GM23338 (cell line): Measurements from ENCODE around the gene ULK4.

Experiments used
- EZH2 ChIP-seq: fragments of 200-600 bp; sonication (generic); IDR thresholded peaks from one replicate; pipeline ENCODE4 v1.8.0; 2017; ENCODE audit warnings: antibody characterized with exemption, mild to moderate bottlenecking, low read depth; ENCODE audit not compliant: unreplicated experiment
- EZH2phosphoT487 ChIP-seq: fragments of 200-600 bp; sonication (generic); IDR thresholded peaks from one replicate; pipeline ENCODE4 v1.8.1; 2018; ENCODE audit warnings: antibody characterized with exemption; ENCODE audit not compliant: unreplicated experiment
- TF ChIP-seq, protein P1 (sequence below), 2 experiments: fragments of 200-600 bp in 1 of 2; sonication (generic) in 1 of 2; conservative IDR thresholded peaks; 2 replicates each; pipeline versions ENCODE4 v1.5.1 to v1.6.1; 2016 to 2017; ENCODE audit warnings: antibody characterized with exemption in 2 of 2, low read depth in 2 of 2, mild to moderate bottlenecking in 2 of 2, moderate library complexity in 1 of 2
- TF ChIP-seq, protein P2 (sequence below): IDR thresholded peaks from one replicate; pipeline ENCODE4 v1.6.1; 2018; ENCODE audit warnings: antibody characterized with exemption; ENCODE audit not compliant: unreplicated experiment
- TF ChIP-seq, protein P3 (sequence below): fragments of 250-450 bp; sonication (Bioruptor Pico); IDR thresholded peaks from 2 replicates; pipeline ENCODE4 v1.5.0; 2020; ENCODE audit warnings: mild to moderate bottlenecking, moderate library complexity

DNA sequence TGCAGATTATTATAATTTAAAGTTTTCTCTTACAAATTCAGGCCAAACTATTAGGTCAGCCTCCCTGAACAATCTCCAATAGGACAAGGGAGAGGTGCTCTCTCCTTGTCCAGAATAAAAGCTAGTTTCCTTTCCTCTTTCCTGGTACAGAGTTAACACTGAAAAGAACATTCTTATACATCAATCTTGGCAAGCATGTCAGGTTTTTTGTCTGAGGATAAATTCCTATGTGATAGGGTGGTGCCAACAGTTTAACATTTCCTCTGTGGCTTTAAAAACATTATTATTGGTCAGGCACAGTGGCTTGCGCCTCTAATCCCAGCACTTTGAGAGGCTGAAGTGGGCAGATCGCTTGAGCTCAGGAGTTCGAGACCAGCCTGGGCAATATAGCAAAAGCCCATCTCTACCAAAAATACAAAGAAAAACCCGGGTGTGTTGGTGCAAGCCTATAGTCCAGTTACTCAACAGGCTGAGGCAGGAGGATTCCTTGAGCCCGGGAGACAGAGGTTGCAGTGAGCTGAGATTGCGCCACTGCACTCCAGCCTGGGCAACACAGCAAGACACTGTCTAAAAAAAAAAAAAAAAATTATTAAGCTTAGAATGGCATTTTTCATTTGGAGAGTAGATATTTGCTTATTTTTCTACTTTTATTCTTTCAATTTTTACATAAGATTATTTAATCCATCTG, 13.7 kb upstream of the ULK4 start:
- TF ChIP-seq, protein P1, sequence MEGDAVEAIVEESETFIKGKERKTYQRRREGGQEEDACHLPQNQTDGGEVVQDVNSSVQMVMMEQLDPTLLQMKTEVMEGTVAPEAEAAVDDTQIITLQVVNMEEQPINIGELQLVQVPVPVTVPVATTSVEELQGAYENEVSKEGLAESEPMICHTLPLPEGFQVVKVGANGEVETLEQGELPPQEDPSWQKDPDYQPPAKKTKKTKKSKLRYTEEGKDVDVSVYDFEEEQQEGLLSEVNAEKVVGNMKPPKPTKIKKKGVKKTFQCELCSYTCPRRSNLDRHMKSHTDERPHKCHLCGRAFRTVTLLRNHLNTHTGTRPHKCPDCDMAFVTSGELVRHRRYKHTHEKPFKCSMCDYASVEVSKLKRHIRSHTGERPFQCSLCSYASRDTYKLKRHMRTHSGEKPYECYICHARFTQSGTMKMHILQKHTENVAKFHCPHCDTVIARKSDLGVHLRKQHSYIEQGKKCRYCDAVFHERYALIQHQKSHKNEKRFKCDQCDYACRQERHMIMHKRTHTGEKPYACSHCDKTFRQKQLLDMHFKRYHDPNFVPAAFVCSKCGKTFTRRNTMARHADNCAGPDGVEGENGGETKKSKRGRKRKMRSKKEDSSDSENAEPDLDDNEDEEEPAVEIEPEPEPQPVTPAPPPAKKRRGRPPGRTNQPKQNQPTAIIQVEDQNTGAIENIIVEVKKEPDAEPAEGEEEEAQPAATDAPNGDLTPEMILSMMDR (conservative IDR thresholded peaks at IDR 0.05; ENCODE audit: low read depth in 2 of 2): no peak
- TF ChIP-seq, protein P2, sequence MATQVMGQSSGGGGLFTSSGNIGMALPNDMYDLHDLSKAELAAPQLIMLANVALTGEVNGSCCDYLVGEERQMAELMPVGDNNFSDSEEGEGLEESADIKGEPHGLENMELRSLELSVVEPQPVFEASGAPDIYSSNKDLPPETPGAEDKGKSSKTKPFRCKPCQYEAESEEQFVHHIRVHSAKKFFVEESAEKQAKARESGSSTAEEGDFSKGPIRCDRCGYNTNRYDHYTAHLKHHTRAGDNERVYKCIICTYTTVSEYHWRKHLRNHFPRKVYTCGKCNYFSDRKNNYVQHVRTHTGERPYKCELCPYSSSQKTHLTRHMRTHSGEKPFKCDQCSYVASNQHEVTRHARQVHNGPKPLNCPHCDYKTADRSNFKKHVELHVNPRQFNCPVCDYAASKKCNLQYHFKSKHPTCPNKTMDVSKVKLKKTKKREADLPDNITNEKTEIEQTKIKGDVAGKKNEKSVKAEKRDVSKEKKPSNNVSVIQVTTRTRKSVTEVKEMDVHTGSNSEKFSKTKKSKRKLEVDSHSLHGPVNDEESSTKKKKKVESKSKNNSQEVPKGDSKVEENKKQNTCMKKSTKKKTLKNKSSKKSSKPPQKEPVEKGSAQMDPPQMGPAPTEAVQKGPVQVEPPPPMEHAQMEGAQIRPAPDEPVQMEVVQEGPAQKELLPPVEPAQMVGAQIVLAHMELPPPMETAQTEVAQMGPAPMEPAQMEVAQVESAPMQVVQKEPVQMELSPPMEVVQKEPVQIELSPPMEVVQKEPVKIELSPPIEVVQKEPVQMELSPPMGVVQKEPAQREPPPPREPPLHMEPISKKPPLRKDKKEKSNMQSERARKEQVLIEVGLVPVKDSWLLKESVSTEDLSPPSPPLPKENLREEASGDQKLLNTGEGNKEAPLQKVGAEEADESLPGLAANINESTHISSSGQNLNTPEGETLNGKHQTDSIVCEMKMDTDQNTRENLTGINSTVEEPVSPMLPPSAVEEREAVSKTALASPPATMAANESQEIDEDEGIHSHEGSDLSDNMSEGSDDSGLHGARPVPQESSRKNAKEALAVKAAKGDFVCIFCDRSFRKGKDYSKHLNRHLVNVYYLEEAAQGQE: no peak
- TF ChIP-seq, protein P3, sequence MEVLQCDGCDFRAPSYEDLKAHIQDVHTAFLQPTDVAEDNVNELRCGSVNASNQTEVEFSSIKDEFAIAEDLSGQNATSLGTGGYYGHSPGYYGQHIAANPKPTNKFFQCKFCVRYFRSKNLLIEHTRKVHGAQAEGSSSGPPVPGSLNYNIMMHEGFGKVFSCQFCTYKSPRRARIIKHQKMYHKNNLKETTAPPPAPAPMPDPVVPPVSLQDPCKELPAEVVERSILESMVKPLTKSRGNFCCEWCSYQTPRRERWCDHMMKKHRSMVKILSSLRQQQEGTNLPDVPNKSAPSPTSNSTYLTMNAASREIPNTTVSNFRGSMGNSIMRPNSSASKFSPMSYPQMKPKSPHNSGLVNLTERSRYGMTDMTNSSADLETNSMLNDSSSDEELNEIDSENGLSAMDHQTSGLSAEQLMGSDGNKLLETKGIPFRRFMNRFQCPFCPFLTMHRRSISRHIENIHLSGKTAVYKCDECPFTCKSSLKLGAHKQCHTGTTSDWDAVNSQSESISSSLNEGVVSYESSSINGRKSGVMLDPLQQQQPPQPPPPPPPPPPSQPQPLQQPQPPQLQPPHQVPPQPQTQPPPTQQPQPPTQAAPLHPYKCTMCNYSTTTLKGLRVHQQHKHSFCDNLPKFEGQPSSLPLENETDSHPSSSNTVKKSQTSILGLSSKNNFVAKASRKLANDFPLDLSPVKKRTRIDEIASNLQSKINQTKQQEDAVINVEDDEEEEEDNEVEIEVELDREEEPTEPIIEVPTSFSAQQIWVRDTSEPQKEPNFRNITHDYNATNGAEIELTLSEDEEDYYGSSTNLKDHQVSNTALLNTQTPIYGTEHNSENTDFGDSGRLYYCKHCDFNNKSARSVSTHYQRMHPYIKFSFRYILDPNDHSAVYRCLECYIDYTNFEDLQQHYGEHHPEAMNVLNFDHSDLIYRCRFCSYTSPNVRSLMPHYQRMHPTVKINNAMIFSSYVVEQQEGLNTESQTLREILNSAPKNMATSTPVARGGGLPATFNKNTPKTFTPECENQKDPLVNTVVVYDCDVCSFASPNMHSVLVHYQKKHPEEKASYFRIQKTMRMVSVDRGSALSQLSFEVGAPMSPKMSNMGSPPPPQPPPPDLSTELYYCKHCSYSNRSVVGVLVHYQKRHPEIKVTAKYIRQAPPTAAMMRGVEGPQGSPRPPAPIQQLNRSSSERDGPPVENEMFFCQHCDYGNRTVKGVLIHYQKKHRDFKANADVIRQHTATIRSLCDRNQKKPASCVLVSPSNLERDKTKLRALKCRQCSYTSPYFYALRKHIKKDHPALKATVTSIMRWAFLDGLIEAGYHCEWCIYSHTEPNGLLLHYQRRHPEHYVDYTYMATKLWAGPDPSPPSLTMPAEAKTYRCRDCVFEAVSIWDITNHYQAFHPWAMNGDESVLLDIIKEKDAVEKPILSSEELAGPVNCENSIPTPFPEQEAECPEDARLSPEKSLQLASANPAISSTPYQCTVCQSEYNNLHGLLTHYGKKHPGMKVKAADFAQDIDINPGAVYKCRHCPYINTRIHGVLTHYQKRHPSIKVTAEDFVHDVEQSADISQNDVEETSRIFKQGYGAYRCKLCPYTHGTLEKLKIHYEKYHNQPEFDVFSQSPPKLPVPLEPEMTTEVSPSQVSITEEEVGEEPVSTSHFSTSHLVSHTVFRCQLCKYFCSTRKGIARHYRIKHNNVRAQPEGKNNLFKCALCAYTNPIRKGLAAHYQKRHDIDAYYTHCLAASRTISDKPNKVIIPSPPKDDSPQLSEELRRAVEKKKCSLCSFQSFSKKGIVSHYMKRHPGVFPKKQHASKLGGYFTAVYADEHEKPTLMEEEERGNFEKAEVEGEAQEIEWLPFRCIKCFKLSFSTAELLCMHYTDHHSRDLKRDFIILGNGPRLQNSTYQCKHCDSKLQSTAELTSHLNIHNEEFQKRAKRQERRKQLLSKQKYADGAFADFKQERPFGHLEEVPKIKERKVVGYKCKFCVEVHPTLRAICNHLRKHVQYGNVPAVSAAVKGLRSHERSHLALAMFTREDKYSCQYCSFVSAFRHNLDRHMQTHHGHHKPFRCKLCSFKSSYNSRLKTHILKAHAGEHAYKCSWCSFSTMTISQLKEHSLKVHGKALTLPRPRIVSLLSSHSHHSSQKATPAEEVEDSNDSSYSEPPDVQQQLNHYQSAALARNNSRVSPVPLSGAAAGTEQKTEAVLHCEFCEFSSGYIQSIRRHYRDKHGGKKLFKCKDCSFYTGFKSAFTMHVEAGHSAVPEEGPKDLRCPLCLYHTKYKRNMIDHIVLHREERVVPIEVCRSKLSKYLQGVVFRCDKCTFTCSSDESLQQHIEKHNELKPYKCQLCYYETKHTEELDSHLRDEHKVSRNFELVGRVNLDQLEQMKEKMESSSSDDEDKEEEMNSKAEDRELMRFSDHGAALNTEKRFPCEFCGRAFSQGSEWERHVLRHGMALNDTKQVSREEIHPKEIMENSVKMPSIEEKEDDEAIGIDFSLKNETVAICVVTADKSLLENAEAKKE: no peak
- TF ChIP-seq EZH2: no peak
- no peak for TF ChIP-seq EZH2phosphoT487
